Cardiac atrium fibroblast (primary cell): Measurements from ENCODE around the gene HHIPL2. TPM values are rescaled to one million over a fixed set of nuclear protein-coding genes. Genes with fewer than 3 reads are reported as not detected.

Source experiments
- total RNA-seq: library from RNA; depleted of rRNA; stranded (reverse); fragments of >200 nt; gene quantifications from 2 replicates; pipeline ENCODE4 v1.2.3, GENCODE V29; 2015

Gene HHIPL2
- 0.36 and 1.1 TPM in 2 replicates for total RNA-seq

DNA sequence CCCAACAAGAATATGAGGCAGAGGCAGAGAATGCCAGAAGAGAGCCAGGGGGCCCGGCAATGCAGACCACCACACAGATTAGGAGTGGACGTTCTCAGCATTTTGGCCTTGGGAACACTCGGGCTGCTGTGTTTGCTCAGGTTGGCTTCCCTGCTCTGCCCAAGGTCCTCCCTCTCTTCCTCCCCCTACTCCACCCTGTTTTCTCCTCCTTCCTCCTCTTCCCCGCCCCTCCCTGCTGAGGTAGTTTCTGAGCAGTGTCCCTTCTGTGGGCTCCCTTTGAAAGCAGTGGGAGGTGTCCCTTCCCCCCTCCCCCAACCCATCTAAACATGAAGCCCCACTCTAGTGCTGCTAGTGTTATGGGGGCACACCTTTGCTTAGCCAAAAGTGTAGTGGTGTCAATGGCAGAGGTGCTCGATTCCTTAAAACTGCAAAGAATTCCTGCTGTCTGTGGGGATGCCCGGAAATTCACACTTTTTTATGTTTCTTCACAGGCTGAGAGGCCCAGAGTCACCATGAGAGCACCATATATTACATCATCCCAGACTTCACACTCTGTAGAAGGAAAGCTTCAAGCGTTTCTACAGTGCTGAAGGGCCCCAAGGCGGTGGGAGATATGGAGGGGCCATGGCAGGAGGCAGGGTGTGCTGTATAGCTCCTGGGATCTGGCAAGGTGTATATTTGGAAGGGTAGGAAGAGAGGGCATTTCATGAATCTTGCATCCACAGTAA, at the start of gene HHIPL2:
HHIPL2 (minus strand) TSS at position 161 of the 728 bp plus-strand sequence; CDS start at position 101, 60 bp downstream.

DNA sequence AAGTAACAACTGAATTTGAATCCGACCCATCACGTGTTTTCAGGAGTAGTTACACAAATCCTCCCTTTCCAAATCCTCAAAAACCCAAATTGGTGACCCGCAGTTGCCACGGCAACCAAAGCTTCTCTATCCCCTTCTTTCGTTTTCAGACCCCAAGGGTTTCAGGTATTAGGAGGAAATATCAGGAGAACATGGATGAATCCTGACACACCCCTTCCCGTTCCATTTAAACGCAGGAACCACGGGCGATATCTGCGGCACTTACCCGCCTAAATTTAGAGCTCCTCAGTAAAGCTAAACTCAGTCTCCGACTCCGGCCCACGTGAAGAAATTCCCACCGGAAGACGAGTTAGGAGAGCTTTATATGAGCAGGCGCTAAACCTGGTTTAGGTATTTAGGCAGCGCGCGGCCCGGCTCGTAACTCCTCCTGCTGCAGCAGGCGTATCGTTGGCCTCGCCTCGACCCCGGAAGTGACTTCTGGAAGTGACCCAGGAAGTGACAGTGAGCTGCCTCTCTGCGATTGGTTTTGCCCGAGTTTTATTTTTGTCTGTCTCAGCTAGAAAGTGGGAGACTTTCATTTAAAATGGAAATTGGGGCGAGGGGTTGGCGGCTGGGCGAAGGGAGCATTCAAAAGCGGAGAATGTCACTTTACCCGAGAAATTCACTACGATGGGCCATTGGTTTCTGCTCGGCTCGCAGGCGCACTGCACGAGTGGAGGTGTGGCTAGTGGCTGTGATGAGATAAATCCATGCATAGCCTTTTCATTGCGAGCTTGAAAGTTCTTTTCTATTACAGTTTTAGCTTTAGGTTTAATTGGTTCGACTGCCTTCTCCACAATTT, 41.8 kb upstream of the HHIPL2 start, which contains the start of gene TAF1A:
TAF1A (minus strand) TSS at position 472 of the 841 bp plus-strand sequence.

Other genes with a start within 250 kb of the HHIPL2 start
- 6.3 and 10.0 TPM in 2 replicates for gene TAF1A, start 41.8 kb upstream of the HHIPL2 start, total RNA-seq
- gene MIA3, start 70.0 kb upstream of the HHIPL2 start, total RNA-seq: 26.6 and 41.3 TPM in 2 replicates
- 55.9 and 56.3 TPM in 2 replicates for gene AIDA, start 164.4 kb upstream of the HHIPL2 start, total RNA-seq
- gene BROX, start 164.5 kb upstream of the HHIPL2 start, total RNA-seq: 32.6 and 38.1 TPM in 2 replicates
- not detected in 2 replicates for gene FAM177B, start 189.1 kb upstream of the HHIPL2 start, total RNA-seq